Body of pancreas (tissue), 4 donors: ENCODE results near the gene IKBIP.

Source experiments
- POLR2A ChIP-seq, 3 donors: fragments of 450-650 bp; IDR thresholded peaks; one replicate each; pipeline ENCODE4 v1.6.1; 2016; ENCODE audit warnings: antibody characterized with exemption in 3 of 3, mild to moderate bottlenecking in 2 of 3
- TF ChIP-seq, protein P1 (sequence below), 7 experiments: fragments of 450-650 bp in 4 of 7; fragments of 200-600 bp in 3 of 7; sonication (generic) in 3 of 7; IDR thresholded peaks; one replicate each; pipeline ENCODE4 v1.5.1; 2016 to 2019; ENCODE audit warnings: antibody characterized with exemption in 7 of 7

DNA sequence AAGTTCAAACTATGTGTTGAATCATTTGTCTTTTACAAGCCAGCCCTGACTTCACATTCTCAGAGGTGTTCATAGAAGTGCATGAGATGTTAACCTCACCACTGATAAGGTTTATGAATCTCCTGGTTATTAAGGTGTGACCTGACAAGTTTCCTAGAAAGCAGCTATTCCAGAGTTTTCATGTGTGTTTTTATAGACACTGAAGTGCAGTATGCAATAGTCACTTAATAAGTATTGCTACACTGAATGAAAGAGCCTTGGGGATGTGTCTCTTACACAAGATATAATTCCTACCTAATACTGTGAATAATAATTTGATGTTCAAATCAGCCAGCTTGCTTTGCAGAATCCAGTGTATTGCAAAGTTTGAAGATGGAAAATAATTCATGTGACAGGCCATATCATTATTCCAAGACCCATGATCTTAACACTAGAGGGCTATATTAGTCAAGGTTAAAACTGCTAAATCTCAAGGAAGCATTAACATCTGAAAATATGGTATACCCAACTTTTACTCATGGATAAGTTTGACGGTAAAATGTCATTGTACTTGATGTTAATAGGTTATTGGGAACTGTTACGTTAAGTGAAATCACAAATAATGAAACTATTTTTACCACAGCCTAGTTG, 38.1 kb downstream of the IKBIP start:
- TF ChIP-seq, protein P1, sequence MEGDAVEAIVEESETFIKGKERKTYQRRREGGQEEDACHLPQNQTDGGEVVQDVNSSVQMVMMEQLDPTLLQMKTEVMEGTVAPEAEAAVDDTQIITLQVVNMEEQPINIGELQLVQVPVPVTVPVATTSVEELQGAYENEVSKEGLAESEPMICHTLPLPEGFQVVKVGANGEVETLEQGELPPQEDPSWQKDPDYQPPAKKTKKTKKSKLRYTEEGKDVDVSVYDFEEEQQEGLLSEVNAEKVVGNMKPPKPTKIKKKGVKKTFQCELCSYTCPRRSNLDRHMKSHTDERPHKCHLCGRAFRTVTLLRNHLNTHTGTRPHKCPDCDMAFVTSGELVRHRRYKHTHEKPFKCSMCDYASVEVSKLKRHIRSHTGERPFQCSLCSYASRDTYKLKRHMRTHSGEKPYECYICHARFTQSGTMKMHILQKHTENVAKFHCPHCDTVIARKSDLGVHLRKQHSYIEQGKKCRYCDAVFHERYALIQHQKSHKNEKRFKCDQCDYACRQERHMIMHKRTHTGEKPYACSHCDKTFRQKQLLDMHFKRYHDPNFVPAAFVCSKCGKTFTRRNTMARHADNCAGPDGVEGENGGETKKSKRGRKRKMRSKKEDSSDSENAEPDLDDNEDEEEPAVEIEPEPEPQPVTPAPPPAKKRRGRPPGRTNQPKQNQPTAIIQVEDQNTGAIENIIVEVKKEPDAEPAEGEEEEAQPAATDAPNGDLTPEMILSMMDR (IDR thresholded peaks at IDR 0.05), result peak in 1 of 7 experiments; percentile 18
- TF ChIP-seq POLR2A (IDR thresholded peaks at IDR 0.05), result no peak
